AG04449 (cell line): ENCODE data around the gene LRRC39.
"Not testable (repeated sequence)": the region's sequence is repeated elsewhere in the genome, so short reads cannot be mapped to it uniquely, and the experiment has no call there.

Experiments
- CTCF ChIA-PET: fragments of 350-600 bp; formaldehyde crosslinking; extraction: SDS; loops from one replicate; lab custom pipeline; 2021; ENCODE audit warnings: antibody characterized with exemption; lab: Yijun Ruan, JAX
- POLR2A ChIA-PET: fragments of 400-600, 350-600 bp; formaldehyde crosslinking; extraction: SDS; loops from one replicate; lab custom pipeline; 2020; ENCODE audit warnings: antibody characterized with exemption, inconsistent platforms; lab: Yijun Ruan, JAX
- DNase-seq: peaks from one replicate; pipeline ENCODE4 v3.0.0-alpha.2; 2010; ENCODE audit warnings: low read depth, low spot score
- H3K4me3 ChIP-seq: 2 replicates; pipeline ENCODE4 v1.5.1; 2011; ENCODE audit warnings: low read depth, mild to moderate bottlenecking, control low read depth, low read length
- CTCF ChIP-seq: IDR thresholded peaks from one replicate; pipeline ENCODE4 v1.5.1; 2011; ENCODE audit warnings: mild to moderate bottlenecking, moderate library complexity, low read length, control low read depth, inconsistent platforms; ENCODE audit not compliant: insufficient read depth; ENCODE audit errors: missing control alignments

LRRC39 gene

DNA sequence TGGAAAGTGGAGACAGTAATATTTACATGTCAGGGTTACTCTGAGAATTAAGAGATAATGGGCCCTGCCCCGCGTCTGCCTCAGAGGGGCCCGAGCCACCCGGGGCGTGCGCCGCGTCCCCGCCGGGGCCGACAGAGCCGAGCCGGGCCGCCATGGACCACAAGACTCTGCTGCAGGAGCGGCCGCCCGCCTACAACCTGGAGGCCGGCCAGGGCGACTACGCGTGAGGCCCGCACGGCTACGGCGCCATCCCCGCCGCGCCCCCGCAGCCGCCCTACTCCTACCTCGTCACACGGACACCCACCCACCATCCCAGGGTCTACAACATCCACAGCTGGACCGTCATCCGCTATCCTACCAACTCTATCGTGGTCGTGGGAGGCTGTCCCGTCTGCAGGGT lies 35.1 kb upstream of the LRRC39 start:
- no peak overlapping the region for H3K4me3 ChIP-seq
- TF ChIP-seq CTCF: no peak
- ChIA-PET CTCF (no interaction called here), POLR2A (no interaction called here)
- DNase-seq: no peak

DNA sequence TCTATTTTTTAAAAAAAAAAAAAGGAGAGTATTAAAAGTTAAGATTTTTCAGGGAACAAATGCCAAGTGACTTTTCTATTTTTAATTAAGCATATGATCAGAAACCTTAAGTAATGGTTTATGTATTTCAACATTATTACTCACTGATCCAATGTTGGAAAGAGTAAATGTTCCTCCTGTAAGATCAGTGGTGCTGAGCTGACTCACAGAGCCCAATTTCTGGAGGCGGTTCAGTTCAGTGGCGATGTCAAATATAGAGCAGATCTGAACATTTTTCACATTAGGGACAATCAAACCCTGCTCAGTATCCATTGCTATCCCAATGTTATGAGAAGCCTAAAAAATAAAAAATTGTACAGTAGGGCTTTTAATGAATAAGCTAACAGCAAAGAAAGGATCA lies 28.2 kb upstream of the LRRC39 start:
- DNase-seq: no peak
- TF ChIP-seq CTCF: no peak
- CTCF ChIA-PET: no interaction called here
- POLR2A ChIA-PET: no interaction called here
- no peak overlapping the region for H3K4me3 ChIP-seq

DNA sequence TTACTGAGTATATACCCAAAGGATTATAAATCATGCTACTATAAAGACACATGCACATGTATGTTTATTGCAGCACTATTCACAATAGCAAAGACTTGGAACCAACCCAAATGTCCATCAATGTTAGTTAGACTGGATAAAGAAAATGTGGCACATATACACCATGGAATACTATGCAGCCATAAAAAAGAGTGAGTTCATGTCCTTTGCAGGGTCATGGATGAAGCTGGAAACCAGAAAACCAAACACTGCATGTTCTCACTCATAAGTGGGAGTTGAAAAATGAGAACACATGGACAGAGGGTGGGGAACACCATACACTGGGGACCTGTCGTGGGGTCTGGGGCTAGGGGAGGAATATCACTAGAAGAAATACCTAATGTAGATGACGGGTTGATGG lies 27.5 kb upstream of the LRRC39 start:
- CTCF ChIA-PET, POLR2A ChIA-PET, DNase-seq, H3K4me3 ChIP-seq: not testable (repeated sequence)

- H3K4me3 ChIP-seq, DNase-seq, POLR2A ChIA-PET, CTCF ChIA-PET: not testable (repeated sequence)
These were observed 27.0 kb upstream of the LRRC39 start for GRCh38 chr1:100205103-100205502.

GRCh38 chr1:100202703-100203102 lies 24.6 kb upstream of the LRRC39 start:
- POLR2A ChIA-PET, CTCF ChIA-PET, H3K4me3 ChIP-seq, DNase-seq: not testable (repeated sequence)

DNA sequence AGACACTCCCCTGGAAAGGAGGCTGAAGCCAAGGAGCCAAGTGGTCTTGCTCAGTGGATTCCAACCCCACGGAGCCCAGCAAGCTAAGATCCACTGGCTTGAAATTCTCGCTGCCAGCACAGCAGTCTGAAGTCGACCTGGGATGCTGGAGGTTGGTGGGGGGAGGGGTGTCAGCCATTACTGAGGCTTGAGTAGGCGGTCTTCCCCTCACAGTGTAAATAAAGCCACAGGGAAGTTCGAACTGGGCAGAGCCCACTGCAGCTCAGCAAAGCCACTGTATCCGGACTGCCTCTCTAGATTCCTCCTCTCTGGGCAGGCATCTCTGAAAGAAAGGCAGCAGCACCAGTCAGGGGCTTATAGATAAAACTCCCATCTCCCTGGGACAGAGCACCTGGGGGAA lies 22.0 kb upstream of the LRRC39 start:
- DNase-seq, CTCF ChIA-PET, H3K4me3 ChIP-seq, POLR2A ChIA-PET: not testable (repeated sequence)

- no peak for DNase-seq
- no peak for TF ChIP-seq CTCF
- H3K4me3 ChIP-seq: no peak overlapping the region
- POLR2A ChIA-PET: no interaction called here
- CTCF ChIA-PET: no interaction called here
These were observed 20.5 kb upstream of the LRRC39 start for GRCh38 chr1:100198596-100198995.

DNA sequence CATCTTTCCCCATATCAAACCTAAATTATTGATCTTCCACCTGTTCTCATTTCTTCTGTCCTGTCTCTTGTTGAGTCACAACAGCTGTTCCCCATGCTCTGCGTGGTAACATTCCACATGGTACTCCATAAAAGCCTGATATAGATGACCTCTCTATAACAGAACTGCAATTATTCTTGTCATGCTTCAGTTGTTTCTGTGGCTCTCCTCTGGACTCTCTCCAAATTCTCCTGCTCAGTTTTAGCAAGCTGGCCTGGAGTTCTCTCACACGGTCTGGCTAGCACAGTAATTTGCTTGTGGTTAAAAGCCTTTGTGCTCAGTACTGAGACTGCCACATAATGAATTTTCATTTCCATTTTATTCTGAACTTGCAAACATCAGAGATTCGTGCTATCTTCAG lies 10.6 kb upstream of the LRRC39 start:
- peak; percentile 63 for DNase-seq
- ChIA-PET POLR2A (no interaction called here), CTCF (no interaction called here)
- H3K4me3 ChIP-seq: no peak overlapping the region
- TF ChIP-seq CTCF: no peak

DNA sequence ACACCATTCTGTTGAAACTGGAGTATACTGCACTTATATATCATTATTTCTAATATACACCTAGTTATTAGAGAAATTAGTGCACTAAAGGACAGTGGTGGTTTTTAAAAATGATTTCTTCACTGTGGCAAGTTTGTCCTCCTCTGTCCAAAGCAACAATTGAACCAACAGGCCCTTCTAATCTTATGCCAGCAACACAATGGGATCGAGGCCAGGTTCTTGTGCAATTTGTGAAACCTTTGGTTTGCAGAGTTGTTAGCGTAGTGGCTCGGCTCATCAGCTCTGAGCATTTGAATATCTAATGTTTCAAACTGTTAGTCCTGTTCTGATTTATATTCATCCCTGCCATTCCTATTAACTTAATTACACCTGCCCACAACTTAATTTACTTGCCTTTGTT lies 9.9 kb upstream of the LRRC39 start:
- DNase-seq: no peak
- ChIA-PET CTCF (interaction anchor here (0.5 kb wide), 1 partner anchor 8 kb away, joined by 4 read pairs; no protein-coding TSS in a partner anchor), POLR2A (no interaction called here)
- TF ChIP-seq CTCF: no peak
- H3K4me3 ChIP-seq: no peak overlapping the region
